K562 (cell line): ENCODE measurements around the gene MYH11. TPM values are rescaled to one million over a fixed set of nuclear protein-coding genes. Genes with fewer than 3 reads are reported as not detected.

Experiments
- FOXA1 ChIP-seq: fragments of 450-650 bp; IDR thresholded peaks from 2 replicates; pipeline ENCODE4 v1.6.1; 2016; ENCODE audit warnings: mild to moderate bottlenecking, borderline replicate concordance
- FOXJ2 ChIP-seq: fragments of 200-800 bp; sonication (Bioruptor generic); IDR thresholded peaks from 2 replicates; pipeline ENCODE4 v1.6.1; 2016; ENCODE audit warnings: missing genetic modification characterization, missing compliant biosample characterization
- HMG20B ChIP-seq: fragments of 250-450 bp; sonication (Bioruptor Pico); IDR thresholded peaks from 2 replicates; pipeline ENCODE4 v1.5.0; 2021; ENCODE audit warnings: mild to moderate bottlenecking
- RB1 ChIP-seq: fragments of 450-650 bp; IDR thresholded peaks from 2 replicates; pipeline ENCODE4 v1.6.1; 2017; ENCODE audit warnings: low read depth, mild to moderate bottlenecking
- ZNF121 ChIP-seq: sonication (generic); formaldehyde crosslinking; conservative IDR thresholded peaks from 2 replicates; pipeline ENCODE4 v1.8.0; 2022; ENCODE audit warnings: missing genetic modification reagents
- polyA plus RNA-seq, 8 experiments: library from polyadenylated mRNA; depleted of rRNA in 4 of 8; stranded (reverse) in 5 of 8; unstranded in 3 of 8; fragments of >200 nt; fragmentation: Nextera tagmentation in 2 of 8; fragmentation: Illumina TruSeq in 1 of 8; extraction: Ambion mirVana in 2 of 8; extraction: Trizol in 1 of 8; gene quantifications; 2 replicates each; pipeline versions ENCODE4 v1.2.1 to v1.2.3, GENCODE V29; 2011 to 2014; ENCODE audit warnings: inconsistent platforms in 1 of 8, missing spikeins in 1 of 8
- total RNA-seq, 7 experiments: library from RNA; depleted of rRNA in 6 of 7; stranded (reverse); fragments of >200 nt in 6 of 7; fragmentation: Illumina TruSeq in 2 of 7; extraction: Trizol in 2 of 7; gene quantifications; 2 replicates each; pipeline versions ENCODE4 v1.2.1 to v1.2.3, GENCODE V29; 2011 to 2021; ENCODE audit warnings: low replicate concordance in 1 of 7
- TF ChIP-seq, protein P1 (sequence below), 2 experiments: fragments of 450-650 bp; formaldehyde crosslinking in 1 of 2; IDR thresholded peaks; 2 replicates each; pipeline versions ENCODE4 v1.4.0 to v1.6.1; 2014 to 2020; ENCODE audit warnings: mild to moderate bottlenecking in 2 of 2, borderline replicate concordance in 1 of 2, low read depth in 1 of 2
- TF ChIP-seq, protein P2 (sequence below), 3 experiments: IDR thresholded peaks in 2 of 3; conservative IDR thresholded peaks in 1 of 3; 2 replicates each; pipeline ENCODE4 v1.5.1; 2011 to 2012; ENCODE audit warnings: low read length in 3 of 3, mild to moderate bottlenecking in 3 of 3, control low read depth in 2 of 3, improper control_type of control experiment in 1 of 3, inconsistent platforms in 1 of 3, low read depth in 1 of 3, mixed read lengths in 1 of 3, moderate library complexity in 1 of 3; ENCODE audit not compliant: insufficient read depth in 2 of 3
- TF ChIP-seq, protein P3 (sequence below): IDR thresholded peaks from 2 replicates; pipeline ENCODE4 v1.6.1; 2011; ENCODE audit warnings: borderline replicate concordance, low read depth, mild to moderate bottlenecking, moderate library complexity, low read length; ENCODE audit not compliant: insufficient read depth, poor library complexity, severe bottlenecking

The MYH11 gene
- total and polyA plus RNA-seq, 9 of the 15 experiments (the other 6 are each of a cell fraction or from before 2014, with no cell fraction given) = 0.05 to 0.47 (median 0.08) TPM; not detected in 5

DNA sequence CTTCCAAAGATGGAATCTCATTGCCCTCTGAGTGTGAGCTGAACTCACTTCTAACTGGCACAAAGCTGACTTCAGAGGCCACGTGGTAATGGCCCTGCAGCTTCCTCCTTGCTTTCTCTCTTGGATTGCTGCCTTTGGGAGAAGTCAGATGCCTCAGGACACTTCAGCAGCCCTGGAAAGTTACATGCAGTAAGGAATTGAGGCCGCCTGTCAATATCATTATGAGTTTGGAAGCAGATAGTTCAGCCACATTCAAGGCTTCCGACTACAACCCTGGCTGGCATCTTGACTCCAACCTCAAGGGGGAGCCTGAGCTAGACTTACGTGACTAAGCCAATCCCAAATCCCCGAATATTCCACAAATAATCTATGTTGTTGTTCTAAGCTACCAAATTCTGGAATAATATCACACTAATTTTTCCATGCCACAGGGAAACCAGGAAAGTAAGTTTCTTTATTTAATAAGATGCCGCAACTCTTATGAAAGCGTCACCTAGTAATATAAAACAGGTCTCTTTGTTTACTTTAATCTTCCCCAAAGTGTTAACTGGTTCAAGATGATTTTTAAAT, 18.0 kb upstream of the MYH11 start (continued):
- TF ChIP-seq, protein P1, sequence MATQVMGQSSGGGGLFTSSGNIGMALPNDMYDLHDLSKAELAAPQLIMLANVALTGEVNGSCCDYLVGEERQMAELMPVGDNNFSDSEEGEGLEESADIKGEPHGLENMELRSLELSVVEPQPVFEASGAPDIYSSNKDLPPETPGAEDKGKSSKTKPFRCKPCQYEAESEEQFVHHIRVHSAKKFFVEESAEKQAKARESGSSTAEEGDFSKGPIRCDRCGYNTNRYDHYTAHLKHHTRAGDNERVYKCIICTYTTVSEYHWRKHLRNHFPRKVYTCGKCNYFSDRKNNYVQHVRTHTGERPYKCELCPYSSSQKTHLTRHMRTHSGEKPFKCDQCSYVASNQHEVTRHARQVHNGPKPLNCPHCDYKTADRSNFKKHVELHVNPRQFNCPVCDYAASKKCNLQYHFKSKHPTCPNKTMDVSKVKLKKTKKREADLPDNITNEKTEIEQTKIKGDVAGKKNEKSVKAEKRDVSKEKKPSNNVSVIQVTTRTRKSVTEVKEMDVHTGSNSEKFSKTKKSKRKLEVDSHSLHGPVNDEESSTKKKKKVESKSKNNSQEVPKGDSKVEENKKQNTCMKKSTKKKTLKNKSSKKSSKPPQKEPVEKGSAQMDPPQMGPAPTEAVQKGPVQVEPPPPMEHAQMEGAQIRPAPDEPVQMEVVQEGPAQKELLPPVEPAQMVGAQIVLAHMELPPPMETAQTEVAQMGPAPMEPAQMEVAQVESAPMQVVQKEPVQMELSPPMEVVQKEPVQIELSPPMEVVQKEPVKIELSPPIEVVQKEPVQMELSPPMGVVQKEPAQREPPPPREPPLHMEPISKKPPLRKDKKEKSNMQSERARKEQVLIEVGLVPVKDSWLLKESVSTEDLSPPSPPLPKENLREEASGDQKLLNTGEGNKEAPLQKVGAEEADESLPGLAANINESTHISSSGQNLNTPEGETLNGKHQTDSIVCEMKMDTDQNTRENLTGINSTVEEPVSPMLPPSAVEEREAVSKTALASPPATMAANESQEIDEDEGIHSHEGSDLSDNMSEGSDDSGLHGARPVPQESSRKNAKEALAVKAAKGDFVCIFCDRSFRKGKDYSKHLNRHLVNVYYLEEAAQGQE (IDR thresholded peaks at IDR 0.05; ENCODE audit: borderline replicate concordance) = peak; percentile 53; the same call in 1 of the 2 replicates
- TF ChIP-seq, protein P1 (CRISPR knock-in tag; IDR thresholded peaks at IDR 0.05; ENCODE audit: low read depth) = no peak
- peak; percentile 32; the same call in 1 of the 2 replicates for TF ChIP-seq FOXJ2 (tag)
- TF ChIP-seq FOXA1 = no peak
- TF ChIP-seq, protein P2, sequence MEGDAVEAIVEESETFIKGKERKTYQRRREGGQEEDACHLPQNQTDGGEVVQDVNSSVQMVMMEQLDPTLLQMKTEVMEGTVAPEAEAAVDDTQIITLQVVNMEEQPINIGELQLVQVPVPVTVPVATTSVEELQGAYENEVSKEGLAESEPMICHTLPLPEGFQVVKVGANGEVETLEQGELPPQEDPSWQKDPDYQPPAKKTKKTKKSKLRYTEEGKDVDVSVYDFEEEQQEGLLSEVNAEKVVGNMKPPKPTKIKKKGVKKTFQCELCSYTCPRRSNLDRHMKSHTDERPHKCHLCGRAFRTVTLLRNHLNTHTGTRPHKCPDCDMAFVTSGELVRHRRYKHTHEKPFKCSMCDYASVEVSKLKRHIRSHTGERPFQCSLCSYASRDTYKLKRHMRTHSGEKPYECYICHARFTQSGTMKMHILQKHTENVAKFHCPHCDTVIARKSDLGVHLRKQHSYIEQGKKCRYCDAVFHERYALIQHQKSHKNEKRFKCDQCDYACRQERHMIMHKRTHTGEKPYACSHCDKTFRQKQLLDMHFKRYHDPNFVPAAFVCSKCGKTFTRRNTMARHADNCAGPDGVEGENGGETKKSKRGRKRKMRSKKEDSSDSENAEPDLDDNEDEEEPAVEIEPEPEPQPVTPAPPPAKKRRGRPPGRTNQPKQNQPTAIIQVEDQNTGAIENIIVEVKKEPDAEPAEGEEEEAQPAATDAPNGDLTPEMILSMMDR (IDR thresholded peaks at IDR 0.05 in 2 of 3, conservative IDR thresholded peaks at IDR 0.05 in 1 of 3; ENCODE audit: insufficient read depth in 2 of 3, low read depth in 1 of 3, low read length in 3 of 3) = peak; percentile 46 to 75 (median 67)
- TF ChIP-seq RB1 = peak; percentile 31; the same call in 1 of the 2 replicates
- TF ChIP-seq, protein P3, sequence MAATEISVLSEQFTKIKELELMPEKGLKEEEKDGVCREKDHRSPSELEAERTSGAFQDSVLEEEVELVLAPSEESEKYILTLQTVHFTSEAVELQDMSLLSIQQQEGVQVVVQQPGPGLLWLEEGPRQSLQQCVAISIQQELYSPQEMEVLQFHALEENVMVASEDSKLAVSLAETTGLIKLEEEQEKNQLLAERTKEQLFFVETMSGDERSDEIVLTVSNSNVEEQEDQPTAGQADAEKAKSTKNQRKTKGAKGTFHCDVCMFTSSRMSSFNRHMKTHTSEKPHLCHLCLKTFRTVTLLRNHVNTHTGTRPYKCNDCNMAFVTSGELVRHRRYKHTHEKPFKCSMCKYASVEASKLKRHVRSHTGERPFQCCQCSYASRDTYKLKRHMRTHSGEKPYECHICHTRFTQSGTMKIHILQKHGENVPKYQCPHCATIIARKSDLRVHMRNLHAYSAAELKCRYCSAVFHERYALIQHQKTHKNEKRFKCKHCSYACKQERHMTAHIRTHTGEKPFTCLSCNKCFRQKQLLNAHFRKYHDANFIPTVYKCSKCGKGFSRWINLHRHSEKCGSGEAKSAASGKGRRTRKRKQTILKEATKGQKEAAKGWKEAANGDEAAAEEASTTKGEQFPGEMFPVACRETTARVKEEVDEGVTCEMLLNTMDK = peak; percentile 65
- TF ChIP-seq HMG20B = no peak
- no peak for TF ChIP-seq ZNF121
- TF ChIP-seq, all 486 proteins: peak for 10
